Mesenchymal stem cell (in vitro differentiated cells and primary cell): ENCODE data around the gene ALG12.

Experiments
- DNase-seq: peaks from one replicate; pipeline ENCODE4 v3.0.0-alpha.2; 2013
- H2AFZ ChIP-seq: one replicate; pipeline ENCODE4 v1.6.1; 2013; ENCODE audit warnings: low read depth, mild to moderate bottlenecking, control low read depth, inconsistent platforms, low read length, moderate library complexity
- H2AK5ac ChIP-seq: 2 replicates; pipeline ENCODE4 v1.6.1; 2013; ENCODE audit warnings: low read length, moderate library complexity, mild to moderate bottlenecking, inconsistent platforms; ENCODE audit not compliant: severe bottlenecking
- H2BK120ac ChIP-seq: one replicate; pipeline ENCODE4 v1.6.1; 2013; ENCODE audit warnings: low read depth, mild to moderate bottlenecking, inconsistent platforms, low read length, moderate library complexity
- H2BK12ac ChIP-seq, 2 experiments: one replicate each; pipeline ENCODE4 v1.6.1; 2013; ENCODE audit warnings: inconsistent platforms in 2 of 2, low read length in 2 of 2, mild to moderate bottlenecking in 2 of 2, moderate library complexity in 2 of 2, control low read depth in 1 of 2
- H2BK15ac ChIP-seq: one replicate; pipeline ENCODE4 v1.6.1; 2013; ENCODE audit warnings: mild to moderate bottlenecking, low read depth, inconsistent platforms; ENCODE audit not compliant: poor library complexity, severe bottlenecking
- H2BK5ac ChIP-seq: 2 replicates; pipeline ENCODE4 v1.6.1; 2013; ENCODE audit warnings: low read depth, mild to moderate bottlenecking, low read length, control low read depth, inconsistent platforms; ENCODE audit not compliant: poor library complexity, severe bottlenecking
- H3K14ac ChIP-seq, 2 experiments: one replicate each; pipeline ENCODE4 v1.6.1; 2013; ENCODE audit warnings: inconsistent platforms in 2 of 2, low read length in 2 of 2, control low read depth in 1 of 2, mild to moderate bottlenecking in 1 of 2, moderate library complexity in 1 of 2
- H3K18ac ChIP-seq, 2 experiments: one replicate each; pipeline ENCODE4 v1.6.1; 2013; ENCODE audit warnings: inconsistent platforms in 2 of 2, low read length in 2 of 2, control low read depth in 1 of 2, low read depth in 1 of 2, mild to moderate bottlenecking in 1 of 2
- H3K23ac ChIP-seq, 2 experiments: one replicate each; pipeline ENCODE4 v1.6.1; 2013; ENCODE audit warnings: inconsistent platforms in 2 of 2, low read length in 2 of 2, mild to moderate bottlenecking in 2 of 2, moderate library complexity in 2 of 2, control low read depth in 1 of 2
- H3K27ac ChIP-seq: 2 replicates; pipeline ENCODE4 v1.5.1; 2013; ENCODE audit warnings: mild to moderate bottlenecking, moderate library complexity, low read length, control low read depth, inconsistent platforms; ENCODE audit not compliant: poor library complexity, severe bottlenecking
- H3K27me3 ChIP-seq, 2 experiments: 2 replicates each; pipeline versions ENCODE4 v1.6.1 to v1.7.0; 2013; ENCODE audit warnings: low read length in 2 of 2, mild to moderate bottlenecking in 2 of 2, moderate library complexity in 2 of 2, control low read depth in 1 of 2, inconsistent platforms in 1 of 2; ENCODE audit not compliant: control insufficient read depth in 1 of 2, insufficient read depth in 1 of 2
- H3K36me3 ChIP-seq, 2 experiments: 2 replicates each; pipeline versions ENCODE4 v1.6.1 to v1.7.0; 2013; ENCODE audit warnings: low read length in 2 of 2, control low read depth in 1 of 2, inconsistent platforms in 1 of 2, low read depth in 1 of 2, mild to moderate bottlenecking in 1 of 2; ENCODE audit not compliant: insufficient read depth in 2 of 2, control insufficient read depth in 1 of 2
- H3K4ac ChIP-seq, 2 experiments: one replicate each; pipeline ENCODE4 v1.6.1; 2013; ENCODE audit warnings: inconsistent platforms in 2 of 2, low read length in 2 of 2, mild to moderate bottlenecking in 2 of 2, moderate library complexity in 2 of 2, control low read depth in 1 of 2, low read depth in 1 of 2
- H3K4me1 ChIP-seq: 2 replicates; pipeline ENCODE4 v1.6.1; 2013; ENCODE audit warnings: low read depth, low read length, control low read depth; ENCODE audit not compliant: control insufficient read depth, insufficient read depth
- H3K4me2 ChIP-seq: 2 replicates; pipeline ENCODE4 v1.6.1; 2013; ENCODE audit warnings: low read length, mild to moderate bottlenecking, inconsistent platforms; ENCODE audit not compliant: poor library complexity, severe bottlenecking
- H3K4me3 ChIP-seq, 2 experiments: 2 replicates each; pipeline versions ENCODE4 v1.5.1 to v1.7.0; 2013; ENCODE audit warnings: low read length in 2 of 2, mild to moderate bottlenecking in 2 of 2, control low read depth in 1 of 2, low read depth in 1 of 2; ENCODE audit not compliant: insufficient read depth in 1 of 2
- H3K79me1 ChIP-seq: replicated peaks from 2 replicates; pipeline ENCODE4 v1.6.1; 2013; ENCODE audit warnings: mild to moderate bottlenecking, control low read depth, low read length, inconsistent platforms; ENCODE audit not compliant: poor library complexity, severe bottlenecking
- H3K9ac ChIP-seq: 2 replicates; pipeline ENCODE4 v1.7.0; 2013; ENCODE audit warnings: mild to moderate bottlenecking, low read length, moderate library complexity
- H3K9me3 ChIP-seq: 2 replicates; pipeline ENCODE4 v1.7.0; 2013; ENCODE audit warnings: mild to moderate bottlenecking, low read length; ENCODE audit not compliant: control insufficient read depth
- H4K8ac ChIP-seq: one replicate; pipeline ENCODE4 v1.6.1; 2013; ENCODE audit warnings: inconsistent platforms, mild to moderate bottlenecking, low read length, moderate library complexity
- H4K91ac ChIP-seq: one replicate; pipeline ENCODE4 v1.6.1; 2013; ENCODE audit warnings: mild to moderate bottlenecking, low read length, inconsistent platforms
- WGBS: methylation state at CpG from one replicate; pipeline ENCODE4 v1.1.7; 2013; ENCODE audit warnings: mixed read lengths; 5-methylcytosine and 5-hydroxymethylcytosine counted together

Gene ALG12

GRCh38 chr22:49863931-49864330 is 54.3 kb downstream of the ALG12 start:
- Histone ChIP-seq H4K8ac (no peak overlapping the region), H2AFZ (no peak overlapping the region), H3K18ac (no peak overlapping the region), H3K4me1 (peaks cover 5% of the 10 kb centered on the region), H2BK5ac (no peak overlapping the region), H2AK5ac (no peak overlapping the region), H3K27ac (no peak overlapping the region), H3K36me3 (peaks cover 4 to 18% of the 10 kb centered on the region in 2 experiments), H3K4me3 (no peak overlapping the region), H2BK120ac (no peak overlapping the region), H4K91ac (no peak overlapping the region), H3K23ac (no peak overlapping the region), H3K14ac (no peak overlapping the region), H3K4me2 (no peak overlapping the region), H2BK15ac (no peak overlapping the region), H2BK12ac (no peak overlapping the region), H3K9me3 (peaks cover 25% of the 10 kb centered on the region), H3K79me1 (peaks cover 18% of the 10 kb centered on the region), H3K27me3 (no peaks in the 10 kb centered on the region), H3K4ac (no peak overlapping the region), H3K9ac (no peak overlapping the region)
- 96% methylated on average over 2 of the region's 7 CpGs for WGBS
- DNase-seq: no peak

GRCh38 chr22:49862496-49862776 is 55.8 kb downstream of the ALG12 start:
- 92% methylated on average over 3 of the region's 5 CpGs for WGBS

GRCh38 chr22:49861642-49862495 is 56.4 kb downstream of the ALG12 start:
- Histone ChIP-seq H3K4me1 (peaks cover 5% of the 10 kb centered on the region), H3K79me1 (peaks cover 12% of the 10 kb centered on the region), H4K91ac (no peak overlapping the region), H2AFZ (no peak overlapping the region), H3K4me2 (no peak overlapping the region), H3K27ac (no peak overlapping the region), H3K18ac (no peak overlapping the region), H3K23ac (peak overlapping the region in 1 of 2 experiments; percentile 64), H4K8ac (no peak overlapping the region), H3K9me3 (peaks cover 15% of the 10 kb centered on the region), H2AK5ac (no peak overlapping the region), H2BK15ac (no peak overlapping the region), H2BK12ac (no peak overlapping the region), H3K14ac (no peak overlapping the region), H3K27me3 (no peaks in the 10 kb centered on the region), H2BK120ac (no peak overlapping the region), H3K4ac (no peak overlapping the region), H3K36me3 (peaks cover 0 to 11% of the 10 kb centered on the region in 2 experiments), H3K9ac (no peak overlapping the region), H2BK5ac (no peak overlapping the region), H3K4me3 (no peak overlapping the region)
- 98% methylated on average over 29 of the region's 29 CpGs for WGBS
- DNase-seq: no peak

More at GRCh38 chr22:49862496-49862776, 55.8 kb downstream of the ALG12 start:
- Histone ChIP-seq H3K27me3 (no peaks in the 10 kb centered on the region), H3K14ac (no peak overlapping the region), H3K4me1 (peaks cover 5% of the 10 kb centered on the region), H3K18ac (no peak overlapping the region), H3K9me3 (peaks cover 18% of the 10 kb centered on the region), H2BK15ac (no peak overlapping the region), H4K8ac (no peak overlapping the region), H2BK12ac (no peak overlapping the region), H3K27ac (no peak overlapping the region), H3K4me3 (no peak overlapping the region), H4K91ac (no peak overlapping the region), H2AK5ac (no peak overlapping the region), H2BK120ac (no peak overlapping the region), H3K23ac (no peak overlapping the region), H3K4me2 (no peak overlapping the region), H3K4ac (no peak overlapping the region), H3K79me1 (peaks cover 13% of the 10 kb centered on the region), H2BK5ac (no peak overlapping the region), H2AFZ (no peak overlapping the region), H3K9ac (no peak overlapping the region), H3K36me3 (peaks cover 0 to 14% of the 10 kb centered on the region in 2 experiments)
- no peak for DNase-seq

- Histone ChIP-seq H2BK15ac (no peak overlapping the region), H2BK5ac (no peak overlapping the region)
Observed at GRCh38 chr22:49858827-49859226, 59.4 kb downstream of the ALG12 start.

More at GRCh38 chr22:49858827-49859226, 59.4 kb downstream of the ALG12 start:
- WGBS: 96% methylated on average over 13 of the region's 14 CpGs
- no peak overlapping the region for H2AK5ac ChIP-seq
- H3K4me2 ChIP-seq: no peak overlapping the region
- H3K36me3 ChIP-seq: peaks cover 0 to 8% of the 10 kb centered on the region in 2 experiments
- H3K4ac ChIP-seq: no peak overlapping the region
- peaks cover 13% of the 10 kb centered on the region for H3K4me1 ChIP-seq
- no peaks in the 10 kb centered on the region for H3K9me3 ChIP-seq
- no peaks in the 10 kb centered on the region for H3K27me3 ChIP-seq
- no peak overlapping the region for H2AFZ ChIP-seq
- H3K14ac ChIP-seq: no peak overlapping the region
- H3K18ac ChIP-seq: no peak overlapping the region
- DNase-seq: no peak
- H3K23ac ChIP-seq: no peak overlapping the region
- H3K27ac ChIP-seq: no peak overlapping the region
- no peak overlapping the region for H2BK120ac ChIP-seq
- H3K79me1 ChIP-seq: peaks cover 5% of the 10 kb centered on the region
- no peak overlapping the region for H2BK12ac ChIP-seq
- H3K4me3 ChIP-seq: no peak overlapping the region
- H3K9ac ChIP-seq: no peak overlapping the region
- H4K91ac ChIP-seq: no peak overlapping the region
- H4K8ac ChIP-seq: no peak overlapping the region
